Measurements from ENCODE around the gene TRPV4.

The TRPV4 gene

DNA sequence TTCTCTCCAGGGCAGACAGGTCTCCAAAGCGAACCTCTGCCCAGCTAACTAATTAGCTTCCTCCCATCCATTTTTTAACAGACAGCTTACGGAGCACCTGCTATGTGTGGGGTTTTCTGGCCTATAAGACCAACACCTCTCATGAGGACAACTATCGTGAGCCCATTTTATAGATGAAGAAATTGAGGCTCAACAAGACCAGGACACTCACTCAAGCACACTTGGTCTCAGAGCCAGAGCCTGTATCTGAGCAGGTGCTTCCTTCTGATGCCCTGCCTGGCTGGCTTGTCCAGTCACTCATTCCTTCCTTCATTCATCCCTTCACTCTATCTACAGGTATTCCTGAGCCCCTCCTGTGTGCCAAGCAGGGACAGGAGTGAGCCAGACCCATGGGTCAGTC is 6.1 kb downstream of the TRPV4 start:
- DNase-seq (ENCODE audit: extremely low read depth, low read depth), result no peak
- TF ChIP-seq, protein P1, sequence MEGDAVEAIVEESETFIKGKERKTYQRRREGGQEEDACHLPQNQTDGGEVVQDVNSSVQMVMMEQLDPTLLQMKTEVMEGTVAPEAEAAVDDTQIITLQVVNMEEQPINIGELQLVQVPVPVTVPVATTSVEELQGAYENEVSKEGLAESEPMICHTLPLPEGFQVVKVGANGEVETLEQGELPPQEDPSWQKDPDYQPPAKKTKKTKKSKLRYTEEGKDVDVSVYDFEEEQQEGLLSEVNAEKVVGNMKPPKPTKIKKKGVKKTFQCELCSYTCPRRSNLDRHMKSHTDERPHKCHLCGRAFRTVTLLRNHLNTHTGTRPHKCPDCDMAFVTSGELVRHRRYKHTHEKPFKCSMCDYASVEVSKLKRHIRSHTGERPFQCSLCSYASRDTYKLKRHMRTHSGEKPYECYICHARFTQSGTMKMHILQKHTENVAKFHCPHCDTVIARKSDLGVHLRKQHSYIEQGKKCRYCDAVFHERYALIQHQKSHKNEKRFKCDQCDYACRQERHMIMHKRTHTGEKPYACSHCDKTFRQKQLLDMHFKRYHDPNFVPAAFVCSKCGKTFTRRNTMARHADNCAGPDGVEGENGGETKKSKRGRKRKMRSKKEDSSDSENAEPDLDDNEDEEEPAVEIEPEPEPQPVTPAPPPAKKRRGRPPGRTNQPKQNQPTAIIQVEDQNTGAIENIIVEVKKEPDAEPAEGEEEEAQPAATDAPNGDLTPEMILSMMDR (IDR thresholded peaks at IDR 0.05; ENCODE audit: low read depth, low read length), result no peak

GRCh38 chr12:109824731-109825130 is 8.5 kb downstream of the TRPV4 start:
- TF ChIP-seq, protein P1 (IDR thresholded peaks at IDR 0.05; ENCODE audit: low read depth, low read length), result no peak
- DNase-seq (ENCODE audit: extremely low read depth, low read depth), result no peak

DNA sequence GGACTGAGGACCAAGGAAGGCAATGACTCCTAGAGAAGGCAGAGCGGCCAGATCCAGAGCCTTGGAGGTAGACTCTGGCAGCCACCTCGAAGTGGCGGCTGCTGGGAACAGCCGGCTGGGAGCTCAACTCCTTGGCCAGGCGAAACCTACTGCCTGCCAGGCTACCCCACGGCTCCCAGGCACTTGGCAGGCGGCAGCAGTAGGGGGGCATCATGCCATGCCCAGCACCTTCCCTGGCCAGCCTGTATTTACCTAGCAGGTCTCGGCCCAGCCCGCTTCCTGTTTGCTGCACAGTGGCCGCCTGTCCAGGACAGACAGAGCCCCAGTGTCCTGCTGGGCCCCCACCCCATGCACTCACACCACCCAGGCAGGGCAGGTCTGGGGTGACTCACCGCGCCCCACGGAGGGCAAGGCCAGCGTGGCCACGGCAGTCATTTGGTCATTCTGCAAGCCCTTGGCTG is 10.2 kb downstream of the TRPV4 start:
- DNase-seq (ENCODE audit: extremely low read depth, low read depth), result no peak
- TF ChIP-seq, protein P1 (IDR thresholded peaks at IDR 0.05; ENCODE audit: low read depth, low read length), result no peak

GRCh38 chr12:109822416-109822815 is 10.8 kb downstream of the TRPV4 start:
- no peak for DNase-seq (ENCODE audit: extremely low read depth, low read depth)
- TF ChIP-seq, protein P1 (IDR thresholded peaks at IDR 0.05; ENCODE audit: low read depth, low read length), result no peak

- DNase-seq (ENCODE audit: extremely low read depth, low read depth), result no peak
- TF ChIP-seq, protein P1 (IDR thresholded peaks at IDR 0.05; ENCODE audit: low read depth, low read length), result no peak
Observed at GRCh38 chr12:109821968-109822367, 11.2 kb downstream of the TRPV4 start.

DNA sequence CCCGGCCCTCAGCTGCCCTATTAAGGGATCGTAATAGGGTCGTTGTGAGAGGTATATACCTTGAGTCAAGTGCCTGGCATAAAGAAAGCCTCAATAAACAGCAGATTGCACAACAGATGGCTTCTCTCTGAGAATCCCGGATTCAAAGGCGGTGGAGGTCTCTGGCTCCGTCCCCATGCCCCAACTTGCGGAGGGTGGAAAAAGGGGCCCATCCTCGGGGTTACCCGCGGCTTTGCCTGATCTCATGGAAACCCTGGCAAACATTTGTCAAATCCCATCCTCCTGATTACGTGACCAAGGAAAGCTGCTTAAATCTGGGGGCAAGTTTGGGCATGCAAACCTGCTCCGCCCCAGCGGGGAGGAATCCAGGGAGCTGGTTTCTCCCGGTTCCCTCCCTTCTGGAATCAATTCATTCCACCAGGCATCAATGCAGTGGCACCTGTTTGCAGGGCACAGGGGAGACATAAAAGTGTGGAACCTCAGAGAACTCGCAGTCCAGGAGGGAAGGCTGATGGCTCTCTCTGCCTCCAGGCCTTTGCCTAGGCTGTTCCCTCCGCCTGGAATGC is 12.3 kb downstream of the TRPV4 start:
- TF ChIP-seq, protein P1 (IDR thresholded peaks at IDR 0.05; ENCODE audit: low read depth, low read length), result no peak
- no peak for DNase-seq (ENCODE audit: extremely low read depth, low read depth)

GRCh38 chr12:109818905-109819500 is 14.2 kb downstream of the TRPV4 start:
- TF ChIP-seq, protein P1 (IDR thresholded peaks at IDR 0.05; ENCODE audit: low read depth, low read length), result no peak
- DNase-seq (ENCODE audit: extremely low read depth, low read depth), result peak; percentile 52

Data from AG09319 (cell line).